BLaER1 (cell line): Measurements from ENCODE around the gene GBE1.

Experiments
- H3K27ac ChIP-seq: shearing (Covaris generic); formaldehyde crosslinking; 2 replicates; pipeline ENCODE4 v1.8.1; 2022
- H3K27me3 ChIP-seq: shearing (Covaris generic); formaldehyde crosslinking; 2 replicates; pipeline ENCODE4 v1.8.1; 2022
- H3K36me3 ChIP-seq: shearing (Covaris generic); formaldehyde crosslinking; 2 replicates; pipeline ENCODE4 v1.8.1; 2022
- H3K4me1 ChIP-seq: shearing (Covaris generic); formaldehyde crosslinking; 2 replicates; pipeline ENCODE4 v1.8.1; 2022
- H3K4me2 ChIP-seq: shearing (Covaris generic); formaldehyde crosslinking; 2 replicates; pipeline ENCODE4 v1.8.1; 2022
- H3K4me3 ChIP-seq: shearing (Covaris generic); formaldehyde crosslinking; 2 replicates; pipeline ENCODE4 v1.8.1; 2022
- H3K9ac ChIP-seq: shearing (Covaris generic); formaldehyde crosslinking; 2 replicates; pipeline ENCODE4 v1.8.1; 2022
- H3K9me3 ChIP-seq: shearing (Covaris generic); formaldehyde crosslinking; 2 replicates; pipeline ENCODE4 v1.8.1; 2022
- H4K20me1 ChIP-seq: shearing (Covaris generic); formaldehyde crosslinking; 2 replicates; pipeline ENCODE4 v1.8.1; 2022
- Cebpa-rat ChIP-seq: shearing (Covaris generic); IDR thresholded peaks from 2 replicates; pipeline ENCODE4 v1.8.1; 2022

The GBE1 gene

DNA sequence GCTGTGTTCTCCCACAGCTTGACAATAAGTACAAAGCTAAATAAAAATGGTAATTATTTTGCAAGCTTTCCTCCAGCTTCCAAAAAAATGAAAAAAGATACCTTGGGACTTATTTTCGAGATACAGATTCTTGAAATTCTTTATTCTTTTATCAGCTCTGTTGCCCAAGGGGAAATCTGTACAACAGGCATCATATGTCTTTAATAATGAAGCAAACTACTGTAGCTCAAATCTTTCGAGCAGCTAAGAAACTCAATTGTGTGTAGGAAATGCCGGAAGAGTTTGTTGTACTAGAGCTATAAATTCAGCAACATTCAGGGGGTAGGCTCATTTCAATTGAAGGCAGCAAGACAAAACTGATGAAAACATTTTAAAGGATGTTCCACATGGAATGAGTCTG, 297.7 kb downstream of the GBE1 start:
- H3K9ac ChIP-seq = no peak overlapping the region
- no peak for TF ChIP-seq Cebpa-rat
- H3K4me3 ChIP-seq = no peak overlapping the region
- H3K36me3 ChIP-seq = no peaks in the 10 kb centered on the region
- H3K9me3 ChIP-seq = no peaks in the 10 kb centered on the region
- H3K27me3 ChIP-seq = no peaks in the 10 kb centered on the region
- no peak overlapping the region for H3K4me2 ChIP-seq
- no peak overlapping the region for H3K27ac ChIP-seq
- no peaks in the 10 kb centered on the region for H4K20me1 ChIP-seq
- H3K4me1 ChIP-seq = no peaks in the 10 kb centered on the region

DNA sequence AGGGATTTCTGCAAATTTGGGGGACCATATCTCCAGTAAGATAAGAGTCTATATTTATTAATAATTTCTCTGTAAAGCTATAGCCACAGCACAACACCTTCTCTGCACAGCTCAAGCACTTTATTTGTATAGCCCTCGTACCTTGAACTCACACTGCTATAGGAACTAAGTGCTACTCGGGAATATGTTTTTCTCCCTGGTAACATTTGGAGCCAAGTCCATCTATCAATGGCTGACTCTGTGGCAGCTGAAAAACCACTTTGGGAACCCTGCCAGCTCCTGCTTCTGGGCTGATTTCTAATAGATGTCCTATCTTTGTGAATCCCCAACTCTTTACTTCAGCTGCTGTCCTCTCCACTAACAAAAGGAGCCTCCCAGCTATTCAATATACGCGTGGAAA, 298.5 kb downstream of the GBE1 start:
- H3K4me3 ChIP-seq = no peak overlapping the region
- no peak for TF ChIP-seq Cebpa-rat
- no peak overlapping the region for H3K27ac ChIP-seq
- H3K9me3 ChIP-seq = no peaks in the 10 kb centered on the region
- H3K4me2 ChIP-seq = no peak overlapping the region
- no peaks in the 10 kb centered on the region for H3K4me1 ChIP-seq
- no peaks in the 10 kb centered on the region for H3K36me3 ChIP-seq
- H4K20me1 ChIP-seq = no peaks in the 10 kb centered on the region
- no peaks in the 10 kb centered on the region for H3K27me3 ChIP-seq
- H3K9ac ChIP-seq = no peak overlapping the region

DNA sequence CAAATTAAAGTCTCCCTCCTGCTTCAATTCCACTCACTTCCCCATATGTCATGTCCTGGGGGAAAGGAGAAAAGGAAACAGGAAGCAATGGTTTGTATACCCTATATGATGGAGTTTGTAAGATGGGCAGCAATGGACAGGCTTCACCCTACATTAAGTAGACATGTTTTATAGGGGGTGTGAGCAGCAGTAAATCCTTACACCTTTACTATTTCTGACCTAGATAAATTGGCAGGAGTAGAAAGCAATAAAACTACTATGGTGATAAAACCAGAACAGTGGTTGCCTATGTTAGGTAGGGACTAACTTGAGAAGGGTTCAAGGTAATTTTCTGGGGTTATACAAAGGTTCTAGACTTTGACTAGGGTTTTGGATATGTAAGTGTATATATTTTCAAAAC, 301.7 kb downstream of the GBE1 start:
- H3K4me3 ChIP-seq = no peak overlapping the region
- H3K9me3 ChIP-seq = no peaks in the 10 kb centered on the region
- no peak overlapping the region for H3K9ac ChIP-seq
- no peaks in the 10 kb centered on the region for H3K27me3 ChIP-seq
- H3K4me2 ChIP-seq = no peak overlapping the region
- TF ChIP-seq Cebpa-rat = no peak
- H4K20me1 ChIP-seq = no peaks in the 10 kb centered on the region
- no peaks in the 10 kb centered on the region for H3K36me3 ChIP-seq
- no peaks in the 10 kb centered on the region for H3K4me1 ChIP-seq
- H3K27ac ChIP-seq = no peak overlapping the region

DNA sequence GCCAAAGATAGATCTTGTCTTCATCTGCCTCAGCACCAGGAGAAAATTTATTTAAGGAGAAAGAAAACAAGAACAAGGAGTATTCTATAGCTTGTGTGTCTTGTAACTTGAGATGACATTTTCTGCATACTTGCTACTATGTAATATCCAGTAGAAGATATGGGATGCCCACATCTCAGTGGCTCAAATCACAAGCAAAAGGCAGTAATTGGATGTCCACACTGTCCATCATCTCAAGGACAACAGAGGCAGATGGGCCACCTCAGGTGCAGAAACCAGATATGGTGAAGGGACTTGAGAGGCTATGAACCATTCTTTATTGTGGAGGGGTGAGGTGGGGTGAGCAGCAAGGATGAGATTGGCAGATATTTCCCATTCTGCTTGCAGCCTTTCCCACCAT, 309.0 kb downstream of the GBE1 start:
- Histone ChIP-seq H4K20me1 (no peaks in the 10 kb centered on the region), H3K9me3 (no peaks in the 10 kb centered on the region), H3K36me3 (no peaks in the 10 kb centered on the region), H3K4me3 (no peak overlapping the region), H3K27ac (no peak overlapping the region), H3K4me2 (no peak overlapping the region), H3K9ac (no peak overlapping the region), H3K27me3 (no peaks in the 10 kb centered on the region), H3K4me1 (no peaks in the 10 kb centered on the region)
- no peak for TF ChIP-seq Cebpa-rat

DNA sequence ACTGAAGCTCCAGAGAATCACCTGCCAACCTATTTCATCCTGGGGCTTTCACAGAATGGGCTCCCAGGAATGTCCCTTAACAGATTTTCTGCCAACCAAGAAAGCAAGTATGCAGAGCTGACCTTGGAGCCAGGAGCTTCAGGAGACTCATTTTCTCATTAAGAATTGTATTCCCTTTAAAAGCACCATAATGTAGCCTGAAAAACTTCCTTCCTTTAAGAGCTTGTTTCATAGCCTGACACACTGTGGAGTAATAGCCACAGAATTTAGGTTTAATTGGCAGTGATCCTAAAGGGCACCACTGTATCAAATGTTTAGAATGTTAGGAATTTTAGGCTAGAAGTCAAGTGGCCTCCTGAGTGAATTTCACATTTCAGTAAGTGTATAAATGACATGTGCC, 309.8 kb downstream of the GBE1 start:
- Histone ChIP-seq H3K27ac (no peak overlapping the region), H3K4me1 (no peaks in the 10 kb centered on the region), H3K9ac (no peak overlapping the region), H3K4me3 (no peak overlapping the region), H4K20me1 (no peaks in the 10 kb centered on the region), H3K9me3 (no peaks in the 10 kb centered on the region), H3K4me2 (no peak overlapping the region), H3K27me3 (no peaks in the 10 kb centered on the region), H3K36me3 (no peaks in the 10 kb centered on the region)
- TF ChIP-seq Cebpa-rat = no peak

DNA sequence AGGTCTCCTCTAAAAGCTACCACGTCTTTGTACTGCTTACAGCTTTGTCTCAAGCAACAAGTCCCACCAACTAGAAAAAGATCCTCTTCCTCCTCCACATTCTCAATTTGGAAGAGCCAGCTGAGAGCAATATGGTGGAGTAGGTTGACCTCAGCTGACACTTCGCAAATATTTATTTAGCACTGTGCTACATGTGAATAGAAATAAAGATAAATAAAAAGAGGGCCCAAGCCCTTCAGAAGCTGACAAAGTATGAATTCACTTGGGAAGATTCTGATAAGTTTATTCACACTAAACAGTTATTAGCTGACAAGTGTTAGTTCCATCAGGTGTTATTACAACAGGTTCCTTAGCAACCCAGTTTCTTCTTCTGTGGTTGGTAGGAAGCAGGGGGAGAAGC, 310.3 kb downstream of the GBE1 start:
- Histone ChIP-seq H3K4me1 (no peaks in the 10 kb centered on the region), H3K4me3 (no peak overlapping the region), H3K4me2 (no peak overlapping the region), H3K9me3 (no peaks in the 10 kb centered on the region), H3K27me3 (no peaks in the 10 kb centered on the region), H4K20me1 (no peaks in the 10 kb centered on the region), H3K9ac (no peak overlapping the region), H3K36me3 (no peaks in the 10 kb centered on the region), H3K27ac (no peak overlapping the region)
- no peak for TF ChIP-seq Cebpa-rat

DNA sequence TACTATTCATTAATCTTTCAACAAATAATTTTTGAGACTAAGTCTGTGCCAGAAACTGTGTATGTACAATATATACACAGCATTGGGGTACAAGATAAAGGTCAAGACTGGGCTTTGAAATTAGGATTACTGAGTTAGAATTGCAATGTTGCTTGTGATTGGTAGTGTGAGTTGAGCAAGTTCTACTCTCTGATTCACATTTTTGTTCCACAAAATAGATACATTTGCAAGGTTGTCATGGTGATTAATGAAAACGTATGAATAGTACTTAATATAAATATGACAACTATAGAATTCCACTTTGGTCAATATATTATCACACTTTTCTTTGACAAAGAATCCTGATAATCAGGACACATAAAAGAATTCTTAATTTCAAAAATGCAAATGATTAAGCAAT, 314.6 kb downstream of the GBE1 start:
- no peak overlapping the region for H3K9ac ChIP-seq
- no peaks in the 10 kb centered on the region for H4K20me1 ChIP-seq
- TF ChIP-seq Cebpa-rat = no peak
- no peak overlapping the region for H3K27ac ChIP-seq
- H3K27me3 ChIP-seq = no peaks in the 10 kb centered on the region
- no peak overlapping the region for H3K4me2 ChIP-seq
- H3K36me3 ChIP-seq = no peaks in the 10 kb centered on the region
- no peaks in the 10 kb centered on the region for H3K9me3 ChIP-seq
- H3K4me1 ChIP-seq = no peaks in the 10 kb centered on the region
- H3K4me3 ChIP-seq = no peak overlapping the region

DNA sequence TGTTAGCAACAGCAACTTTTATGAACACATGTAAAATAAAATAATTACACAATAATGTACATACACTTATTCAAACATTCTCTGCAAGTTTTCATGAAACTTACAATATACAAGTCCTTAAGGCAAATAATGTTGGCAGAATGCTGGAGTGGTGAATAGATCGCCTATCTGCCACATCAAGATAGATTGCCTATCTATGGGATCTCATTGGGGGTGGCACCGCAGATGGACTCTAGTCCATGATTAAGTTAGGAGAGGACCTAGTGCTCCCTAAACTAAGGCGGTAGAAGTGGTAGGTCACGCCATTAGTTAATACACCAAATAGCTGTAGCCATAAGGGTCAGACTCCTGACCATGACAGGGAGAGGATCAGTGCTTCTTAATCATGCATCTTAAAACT, 315.7 kb downstream of the GBE1 start:
- Histone ChIP-seq H3K27me3 (no peaks in the 10 kb centered on the region), H3K9ac (no peak overlapping the region), H3K27ac (no peak overlapping the region), H3K9me3 (no peaks in the 10 kb centered on the region), H4K20me1 (no peaks in the 10 kb centered on the region), H3K36me3 (no peaks in the 10 kb centered on the region), H3K4me3 (no peak overlapping the region), H3K4me2 (no peak overlapping the region), H3K4me1 (no peaks in the 10 kb centered on the region)
- no peak for TF ChIP-seq Cebpa-rat

DNA sequence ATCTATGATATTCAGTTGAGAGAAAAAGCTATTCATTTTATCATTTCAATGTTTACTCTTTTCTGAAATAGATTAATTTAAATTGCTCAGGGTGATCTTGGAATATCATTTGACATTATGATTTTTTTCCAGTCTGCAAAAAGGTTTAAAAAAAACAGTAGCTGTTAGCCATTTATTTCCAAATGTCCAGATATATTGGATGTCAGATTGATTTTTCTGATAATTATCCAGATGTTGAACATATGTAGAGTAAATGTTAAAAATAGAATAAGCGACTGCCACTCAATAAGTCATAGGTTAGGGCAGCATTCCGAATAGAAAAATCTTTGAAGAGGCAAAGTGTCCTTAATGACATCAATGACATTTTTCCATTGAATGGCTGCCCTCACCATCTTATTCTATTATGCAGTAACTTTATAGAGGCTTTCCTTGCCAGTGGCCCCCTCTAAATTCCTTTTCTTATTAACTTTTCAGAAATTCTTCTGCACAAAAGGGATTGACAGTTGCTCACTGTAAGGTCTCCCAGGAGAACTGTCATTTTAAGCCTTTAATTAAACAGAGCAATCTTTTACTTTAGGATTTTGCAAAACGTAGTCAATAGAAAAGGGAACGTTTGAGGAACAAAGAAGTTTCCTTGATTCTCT, 316.5 kb downstream of the GBE1 start:
- Histone ChIP-seq H3K4me3 (no peak overlapping the region), H3K4me2 (no peak overlapping the region), H3K9me3 (no peaks in the 10 kb centered on the region), H3K27ac (no peak overlapping the region), H3K36me3 (no peaks in the 10 kb centered on the region), H3K9ac (no peak overlapping the region), H3K4me1 (no peaks in the 10 kb centered on the region), H3K27me3 (no peaks in the 10 kb centered on the region), H4K20me1 (no peaks in the 10 kb centered on the region)
- TF ChIP-seq Cebpa-rat = no peak

DNA sequence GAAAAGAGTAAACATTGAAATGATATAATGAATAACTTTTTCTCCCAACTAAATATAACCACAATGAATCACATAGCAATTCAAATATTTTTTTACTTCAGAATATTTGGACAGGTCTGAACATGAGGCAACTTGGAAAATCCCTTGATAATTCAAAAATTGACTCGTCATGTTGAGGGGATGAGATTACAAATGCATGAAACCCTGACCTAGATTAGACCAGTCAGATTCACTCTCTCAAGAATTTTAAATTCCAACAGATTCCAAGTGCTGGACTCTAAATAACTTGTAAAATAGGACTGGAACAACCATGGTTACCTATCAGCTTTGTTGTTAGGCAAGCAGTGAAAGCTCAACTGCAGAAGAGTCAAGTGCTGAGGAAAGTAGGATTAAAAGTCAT, 317.5 kb downstream of the GBE1 start:
- H3K4me1 ChIP-seq = no peaks in the 10 kb centered on the region
- H3K9me3 ChIP-seq = no peaks in the 10 kb centered on the region
- no peak overlapping the region for H3K27ac ChIP-seq
- no peak overlapping the region for H3K4me3 ChIP-seq
- no peak overlapping the region for H3K4me2 ChIP-seq
- no peaks in the 10 kb centered on the region for H3K36me3 ChIP-seq
- H3K27me3 ChIP-seq = no peaks in the 10 kb centered on the region
- no peaks in the 10 kb centered on the region for H4K20me1 ChIP-seq
- TF ChIP-seq Cebpa-rat = no peak
- no peak overlapping the region for H3K9ac ChIP-seq

DNA sequence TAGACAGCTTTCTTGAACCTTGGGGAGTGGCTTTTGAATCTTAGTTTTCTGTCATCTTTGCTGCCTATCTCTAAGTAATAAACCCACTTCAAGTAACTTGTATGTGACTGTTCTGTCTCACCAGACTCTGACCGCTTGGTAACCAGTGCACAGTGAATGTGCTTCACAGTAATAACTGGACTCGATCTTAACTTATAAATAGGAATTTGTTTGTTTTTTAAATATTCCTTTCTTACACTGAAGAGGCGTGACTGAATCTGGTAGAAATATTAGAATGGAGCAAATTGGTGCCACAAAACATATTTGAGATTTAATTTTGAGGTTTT, 318.0 kb downstream of the GBE1 start:
- no peaks in the 10 kb centered on the region for H3K36me3 ChIP-seq

More for the DNA sequence above, 318.0 kb downstream of the GBE1 start:
- Histone ChIP-seq H4K20me1 (no peaks in the 10 kb centered on the region), H3K27me3 (no peaks in the 10 kb centered on the region), H3K4me2 (no peak overlapping the region), H3K4me1 (no peaks in the 10 kb centered on the region), H3K9me3 (no peaks in the 10 kb centered on the region), H3K4me3 (no peak overlapping the region), H3K27ac (no peak overlapping the region), H3K9ac (no peak overlapping the region)
- no peak for TF ChIP-seq Cebpa-rat
